SK-N-SH (cell line): ENCODE data around the gene RAB42. TPM values are rescaled to one million over a fixed set of nuclear protein-coding genes. Genes with fewer than 3 reads are reported as not detected.

Source experiments
- CTCF ChIA-PET: fragments of 300-600, 350-600 bp; formaldehyde crosslinking; extraction: SDS; loops from one replicate; lab custom pipeline; 2021; lab: Yijun Ruan, JAX
- POLR2A ChIA-PET: fragments of 350-600 bp; sonication (Branson Sonifier 250); formaldehyde crosslinking; extraction: SDS; loops from one replicate; lab custom pipeline; 2020; ENCODE audit warnings: antibody characterized with exemption, inconsistent platforms; lab: Yijun Ruan, JAX
- DNase-seq: peaks from one replicate; pipeline ENCODE4 v3.0.0; 2012
- H2AFZ ChIP-seq: fragments of 200-600 bp; sonication (generic); 2 replicates; pipeline ENCODE4 v1.8.1; 2016; ENCODE audit warnings: antibody characterized with exemption, mild to moderate bottlenecking, low read depth
- H3F3A ChIP-seq: fragments of 200-600 bp; sonication (generic); replicated peaks from 2 replicates; pipeline ENCODE3; 2016; ENCODE audit warnings: antibody characterized with exemption, mild to moderate bottlenecking; ENCODE audit not compliant: insufficient read depth
- H3K27ac ChIP-seq, 2 experiments: fragments of 200-500 bp in 1 of 2; fragments of 200-600 bp in 1 of 2; sonication (Bioruptor generic) in 1 of 2; sonication (generic), shearing (Covaris generic) in 1 of 2; 2 replicates each; pipeline versions ENCODE4 v1.5.1 to v1.6.1; 2014 to 2016; ENCODE audit warnings: low read depth in 2 of 2, inconsistent platforms in 1 of 2, low read length in 1 of 2, mild to moderate bottlenecking in 1 of 2, mixed read lengths in 1 of 2
- H3K27me3 ChIP-seq: fragments of 200-600 bp; sonication (generic), shearing (Covaris generic); 2 replicates; pipeline ENCODE4 v1.6.1; 2016; ENCODE audit warnings: mixed run types; ENCODE audit not compliant: insufficient read depth
- H3K36me3 ChIP-seq, 2 experiments: fragments of 200-500 bp in 1 of 2; fragments of 200-600 bp in 1 of 2; sonication (Bioruptor generic) in 1 of 2; sonication (generic) in 1 of 2; replicated peaks in 1 of 2; 2 replicates each; pipeline versions ENCODE3 to v1.5.1; 2014 to 2016; ENCODE audit warnings: low read length in 1 of 2, mild to moderate bottlenecking in 1 of 2; ENCODE audit not compliant: insufficient read depth in 2 of 2, control insufficient read depth in 1 of 2
- H3K4me1 ChIP-seq, 2 experiments: fragments of 200-500 bp in 1 of 2; fragments of 200-600 bp in 1 of 2; sonication (Bioruptor generic) in 1 of 2; sonication (generic), shearing (Covaris generic) in 1 of 2; 2 replicates each; pipeline versions ENCODE4 v1.5.1 to v1.6.1; 2014 to 2016; ENCODE audit warnings: low read depth in 1 of 2, low read length in 1 of 2, mixed run types in 1 of 2; ENCODE audit not compliant: insufficient read depth in 2 of 2, control insufficient read depth in 1 of 2
- H3K4me2 ChIP-seq: fragments of 200-600 bp; sonication (generic), shearing (Covaris generic); 2 replicates; pipeline ENCODE4 v1.6.1; 2017; ENCODE audit warnings: mixed run types
- H3K4me3 ChIP-seq, 2 experiments: fragments of 200-500 bp in 1 of 2; fragments of 200-600 bp in 1 of 2; sonication (Bioruptor generic) in 1 of 2; sonication (generic), shearing (Covaris generic) in 1 of 2; 2 replicates each; pipeline versions ENCODE4 v1.5.1 to v1.8.1; 2014 to 2016; ENCODE audit warnings: low read depth in 2 of 2, inconsistent platforms in 1 of 2, low read length in 1 of 2, mild to moderate bottlenecking in 1 of 2, mixed read lengths in 1 of 2, moderate library complexity in 1 of 2
- H3K79me2 ChIP-seq: fragments of 200-600 bp; sonication (generic); 2 replicates; pipeline ENCODE4 v1.8.1; 2017; ENCODE audit warnings: mild to moderate bottlenecking; ENCODE audit not compliant: insufficient read depth
- H3K9ac ChIP-seq: fragments of 200-600 bp; sonication (generic); 2 replicates; pipeline ENCODE4 v1.6.1; 2017; ENCODE audit warnings: mixed run types
- H3K9me2 ChIP-seq: fragments of 200-600 bp; sonication (generic); 2 replicates; pipeline ENCODE4 v1.6.1; 2017; ENCODE audit warnings: mixed run types
- H3K9me3 ChIP-seq: fragments of 200-600 bp; sonication (generic); 2 replicates; pipeline ENCODE4 v1.6.1; 2017; ENCODE audit warnings: mixed run types, mild to moderate bottlenecking, moderate library complexity
- H4K20me1 ChIP-seq: fragments of 200-600 bp; sonication (generic); 2 replicates; pipeline ENCODE4 v1.6.1; 2017; ENCODE audit warnings: mild to moderate bottlenecking, mixed run types; ENCODE audit not compliant: insufficient read depth
- CHD2 ChIP-seq: fragments of 150-350 bp; IDR thresholded peaks from 2 replicates; pipeline ENCODE4 v1.6.1; 2018; ENCODE audit warnings: low read length; ENCODE audit not compliant: partially characterized antibody
- CTCF ChIP-seq: fragments of 200-600 bp; sonication (generic); IDR thresholded peaks from 2 replicates; pipeline ENCODE4 v1.6.1; 2017; ENCODE audit warnings: antibody characterized with exemption, mild to moderate bottlenecking, moderate library complexity
- EP300 ChIP-seq, 2 experiments: IDR thresholded peaks; 2 replicates each; pipeline versions ENCODE4 v1.4.0 to v1.6.1; 2012; ENCODE audit warnings: borderline replicate concordance in 1 of 2, low read depth in 1 of 2, low read length in 1 of 2
- FOXJ3 ChIP-seq: sonication (generic); formaldehyde crosslinking; IDR thresholded peaks from 2 replicates; pipeline ENCODE4 v1.5.1; 2020; ENCODE audit warnings: mild to moderate bottlenecking, missing genetic modification reagents
- GATA2 ChIP-seq: sonication (generic); formaldehyde crosslinking; IDR thresholded peaks from 2 replicates; pipeline ENCODE4 v1.5.0; 2020; ENCODE audit warnings: mild to moderate bottlenecking, missing genetic modification reagents
- IRF3 ChIP-seq: fragments of 150-350 bp; IDR thresholded peaks from 2 replicates; pipeline ENCODE4 v1.6.1; 2016; ENCODE audit warnings: mild to moderate bottlenecking, low read depth, low read length
- MAX ChIP-seq: IDR thresholded peaks from 2 replicates; pipeline ENCODE4 v1.4.0; 2012; ENCODE audit warnings: low read depth
- MEF2A ChIP-seq: IDR thresholded peaks from 2 replicates; pipeline ENCODE4 v1.4.0; 2012; ENCODE audit warnings: low read depth, borderline replicate concordance
- MXI1 ChIP-seq: IDR thresholded peaks from 2 replicates; pipeline ENCODE4 v1.6.1; 2012; ENCODE audit warnings: mild to moderate bottlenecking, low read depth, low read length, improper control_type of control experiment
- NFIC ChIP-seq: IDR thresholded peaks from 2 replicates; pipeline ENCODE4 v1.4.0; 2012; ENCODE audit warnings: borderline replicate concordance
- NRF1 ChIP-seq: IDR thresholded peaks from 2 replicates; pipeline ENCODE4 v1.6.1; 2012; ENCODE audit warnings: low read depth, mild to moderate bottlenecking, low read length
- PBX3 ChIP-seq: IDR thresholded peaks from 2 replicates; pipeline ENCODE4; 2012
- POLR2AphosphoS5 ChIP-seq: IDR thresholded peaks from 2 replicates; pipeline ENCODE4 v1.6.1; 2012; ENCODE audit warnings: low read depth, low read length
- RCOR1 ChIP-seq: fragments of 150-350 bp; IDR thresholded peaks from 2 replicates; pipeline ENCODE4 v1.6.1; 2017; ENCODE audit warnings: antibody characterized with exemption, low read length
- REST ChIP-seq: IDR thresholded peaks from 2 replicates; pipeline ENCODE4 v1.6.1; 2012; ENCODE audit warnings: mild to moderate bottlenecking, low read depth, low read length, moderate library complexity
- RXRA ChIP-seq: IDR thresholded peaks from 2 replicates; pipeline ENCODE4 v1.4.0; 2012; ENCODE audit warnings: low read depth, mild to moderate bottlenecking, borderline replicate concordance
- SIN3A ChIP-seq: IDR thresholded peaks from 2 replicates; pipeline ENCODE4 v1.6.1; 2012; ENCODE audit warnings: low read depth, mild to moderate bottlenecking, low read length, moderate library complexity, borderline replicate concordance
- TAF1 ChIP-seq: IDR thresholded peaks from 2 replicates; pipeline ENCODE4 v1.6.1; 2012; ENCODE audit warnings: low read depth, mild to moderate bottlenecking, low read length, moderate library complexity, borderline replicate concordance
- TCF12 ChIP-seq: IDR thresholded peaks from 2 replicates; pipeline ENCODE4 v1.4.0; 2012
- USF1 ChIP-seq: IDR thresholded peaks from 2 replicates; pipeline ENCODE4 v1.4.0; 2012; ENCODE audit warnings: low read depth, borderline replicate concordance
- USF2 ChIP-seq: fragments of 150-350 bp; IDR thresholded peaks from 2 replicates; pipeline ENCODE4 v1.6.1; 2017; ENCODE audit warnings: antibody characterized with exemption, low read length, low read depth, borderline replicate concordance
- YY1 ChIP-seq: IDR thresholded peaks from 2 replicates; pipeline ENCODE4 v1.4.0; 2012; ENCODE audit warnings: low read depth, mild to moderate bottlenecking
- WGBS: methylation state at CpG from one replicate; pipeline ENCODE4 v1.1.6; 2017; ENCODE audit warnings: low lambda C conversion rate; 5-methylcytosine and 5-hydroxymethylcytosine counted together
- polyA plus RNA-seq, 3 experiments: library from polyadenylated mRNA; depleted of rRNA; stranded (reverse); fragments of >200 nt; gene quantifications; 2 replicates each; pipeline ENCODE4 v1.2.3, GENCODE V29; 2012

RAB42 gene
- polyA plus RNA-seq, 1 of the 3 experiments (the other 2 are of a cell fraction) = 4.6 TPM

GRCh38 chr1:28581531-28582247 is 10.4 kb upstream of the RAB42 start:
- POLR2A ChIA-PET = interaction anchor here (0.5 to 3.6 kb wide), 52 partner anchors 9 to 600 kb away, joined by 3 to 59 read pairs (median 4); partner anchors contain the start of genes ATP5IF1, GMEB1, MED18 and PHACTR4
- H2AFZ ChIP-seq = peak overlapping the region; percentile 100
- peaks cover 47% of the 10 kb centered on the region for H3F3A ChIP-seq
- H3K27ac ChIP-seq = peak overlapping the region; percentile 69 to 75
- H3K4me3 ChIP-seq = peak overlapping the region; percentile 77 to 100
- peaks cover 31% of the 10 kb centered on the region for H4K20me1 ChIP-seq
- no peaks in the 10 kb centered on the region for H3K27me3 ChIP-seq
- peaks cover 11 to 13% of the 10 kb centered on the region in 2 experiments; a peak in 3 of 4 replicates for H3K4me1 ChIP-seq
- H3K4me2 ChIP-seq = peak overlapping the region; percentile 100
- WGBS = 2% methylated on average over 48 of the region's 75 CpGs
- no peaks in the 10 kb centered on the region for H3K9me2 ChIP-seq
- no peaks in the 10 kb centered on the region for H3K9me3 ChIP-seq
- DNase-seq = peak; percentile 98
- peak overlapping the region; percentile 95 for H3K9ac ChIP-seq
- H3K79me2 ChIP-seq = peaks cover 30% of the 10 kb centered on the region
- H3K36me3 ChIP-seq = peaks cover 27 to 42% of the 10 kb centered on the region in 2 experiments
- CTCF ChIA-PET = interaction anchor here (0.6 to 2.4 kb wide), 20 partner anchors 9 to 724 kb away, joined by 3 to 24 read pairs (median 4); no protein-coding TSS in a partner anchor
- TF ChIP-seq NFIC = no peak; the same call in 1 of the 2 replicates
- no peak for TF ChIP-seq USF2
- peak; percentile 56 for TF ChIP-seq CHD2
- no peak for TF ChIP-seq MEF2A
- TF ChIP-seq FOXJ3 = no peak
- TF ChIP-seq RXRA = no peak
- peak; percentile 80; the same call in 1 of the 2 replicates for TF ChIP-seq REST
- TF ChIP-seq CTCF = no peak
- TF ChIP-seq TCF12 = peak; percentile 21
- TF ChIP-seq YY1 = peak; percentile 76
- TF ChIP-seq SIN3A = peak; percentile 98
- TF ChIP-seq POLR2AphosphoS5 = peak; percentile 100
- TF ChIP-seq PBX3 = peak; percentile 55; the same call in 1 of the 2 replicates
- peak; percentile 16 to 20; a peak in 1 of 4 replicates for TF ChIP-seq EP300 (IDR thresholded peaks at IDR 0.05; ENCODE audit: borderline replicate concordance in 1 of 2, low read depth in 1 of 2, low read length in 1 of 2)
- TF ChIP-seq NRF1 = peak; percentile 18; the same call in 1 of the 2 replicates
- peak; percentile 91 for TF ChIP-seq MXI1
- peak; percentile 100 for TF ChIP-seq TAF1
- TF ChIP-seq IRF3 = no peak
- peak; percentile 36; the same call in 1 of the 2 replicates for TF ChIP-seq RCOR1
- TF ChIP-seq MAX = peak; percentile 83
- TF ChIP-seq USF1 = peak; percentile 43; the same call in 1 of the 2 replicates
- TF ChIP-seq GATA2 = no peak
